SU-DHL-6 (cell line): ENCODE data around the gene CLIP2.

Source experiments
- EZH2phosphoT487 ChIP-seq: fragments of 200-600 bp; sonication (generic), shearing (Covaris generic); conservative IDR thresholded peaks from 2 replicates; pipeline ENCODE4 v1.6.1; 2018; ENCODE audit warnings: mild to moderate bottlenecking, antibody characterized with exemption, low read length, moderate library complexity, mixed read lengths
- TF ChIP-seq, protein P1 (sequence below): fragments of 200-600 bp; sonication (generic); IDR thresholded peaks from one replicate; pipeline ENCODE4 v1.5.1; 2017; ENCODE audit warnings: antibody characterized with exemption, mild to moderate bottlenecking, low read length, moderate library complexity; ENCODE audit not compliant: insufficient read depth, poor library complexity, severe bottlenecking

DNA sequence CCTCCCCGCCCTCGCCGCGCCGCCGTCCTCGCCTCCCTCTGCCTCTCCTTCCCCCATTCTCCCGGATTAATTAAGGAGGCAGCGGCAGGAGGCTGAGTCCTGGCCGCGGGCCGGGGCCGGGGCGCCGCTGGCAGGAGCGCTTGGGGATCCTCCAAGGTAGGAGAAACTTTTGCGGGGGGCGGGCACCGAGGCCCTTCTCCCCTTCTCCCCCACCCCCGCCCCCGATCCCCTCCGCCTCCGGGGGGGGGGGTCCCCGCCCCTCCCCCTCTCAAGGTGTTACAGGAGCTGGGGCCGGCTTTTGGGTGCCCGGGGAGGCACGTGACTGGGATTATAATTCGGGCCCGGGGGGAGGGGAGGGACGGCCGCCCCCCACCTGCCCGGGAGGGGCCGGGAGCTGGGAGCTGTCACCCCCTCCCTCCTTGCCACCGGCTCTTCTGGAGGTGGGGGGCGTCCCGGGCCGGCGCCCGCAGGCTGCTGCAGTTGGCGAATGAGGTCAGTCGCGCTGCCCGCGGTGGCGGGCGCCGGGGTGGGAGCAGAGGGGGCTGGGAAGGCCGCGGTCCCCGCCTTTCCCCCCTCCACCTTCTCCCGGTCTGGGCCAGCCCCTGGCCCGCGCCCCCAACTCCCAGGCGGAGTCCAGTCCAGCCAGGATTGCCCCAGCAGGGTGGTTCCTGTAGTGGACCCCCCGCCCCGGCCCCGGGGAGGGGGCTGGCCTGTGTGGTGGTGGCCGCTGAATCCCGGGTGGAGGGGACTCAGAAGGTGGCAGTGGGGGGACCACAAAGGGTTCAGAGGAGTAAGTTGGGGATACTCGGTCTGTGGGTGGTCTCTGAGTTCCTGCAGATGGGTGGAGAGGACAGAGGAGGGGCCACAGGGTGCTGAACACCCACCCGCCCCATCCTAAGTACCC is 165.1 kb downstream of the CLIP2 start:
- TF ChIP-seq, protein P1, sequence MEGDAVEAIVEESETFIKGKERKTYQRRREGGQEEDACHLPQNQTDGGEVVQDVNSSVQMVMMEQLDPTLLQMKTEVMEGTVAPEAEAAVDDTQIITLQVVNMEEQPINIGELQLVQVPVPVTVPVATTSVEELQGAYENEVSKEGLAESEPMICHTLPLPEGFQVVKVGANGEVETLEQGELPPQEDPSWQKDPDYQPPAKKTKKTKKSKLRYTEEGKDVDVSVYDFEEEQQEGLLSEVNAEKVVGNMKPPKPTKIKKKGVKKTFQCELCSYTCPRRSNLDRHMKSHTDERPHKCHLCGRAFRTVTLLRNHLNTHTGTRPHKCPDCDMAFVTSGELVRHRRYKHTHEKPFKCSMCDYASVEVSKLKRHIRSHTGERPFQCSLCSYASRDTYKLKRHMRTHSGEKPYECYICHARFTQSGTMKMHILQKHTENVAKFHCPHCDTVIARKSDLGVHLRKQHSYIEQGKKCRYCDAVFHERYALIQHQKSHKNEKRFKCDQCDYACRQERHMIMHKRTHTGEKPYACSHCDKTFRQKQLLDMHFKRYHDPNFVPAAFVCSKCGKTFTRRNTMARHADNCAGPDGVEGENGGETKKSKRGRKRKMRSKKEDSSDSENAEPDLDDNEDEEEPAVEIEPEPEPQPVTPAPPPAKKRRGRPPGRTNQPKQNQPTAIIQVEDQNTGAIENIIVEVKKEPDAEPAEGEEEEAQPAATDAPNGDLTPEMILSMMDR: no peak
- TF ChIP-seq EZH2phosphoT487: no peak
